Measurements from ENCODE around the gene ADAMTS14. TPM values are rescaled to one million over a fixed set of nuclear protein-coding genes. Genes with fewer than 3 reads are reported as not detected.

ADAMTS14 gene
- polyA plus RNA-seq, 3 donors from 2014 or later, result 0.36 to 0.56 (median 0.37) TPM

- Mint-ChIP-seq H3K27ac (no peak overlapping the region), H3K4me3 (no peak overlapping the region), H3K36me3 (no peaks in the 10 kb centered on the region), H3K9me3 (no peaks in the 10 kb centered on the region), H3K4me1 (no peaks in the 10 kb centered on the region), H3K27me3 (ENCODE audit: low read depth in 3 of 3) (peaks cover 2 to 4% (median 4%) of the 10 kb centered on the region in 3 donors)
- DNase-seq, result no peak
Measured at GRCh38 chr10:70807556-70807955, 135.2 kb downstream of the ADAMTS14 start.

GRCh38 chr10:70809011-70809611 is 136.8 kb downstream of the ADAMTS14 start:
- no peaks in the 10 kb centered on the region for H3K36me3 Mint-ChIP-seq
- H3K4me3 Mint-ChIP-seq, result no peak overlapping the region
- H3K4me1 Mint-ChIP-seq, result peaks cover under 1% of the 10 kb centered on the region in 2 donors
- peaks cover 2 to 5% (median 4%) of the 10 kb centered on the region in 3 donors for H3K27me3 Mint-ChIP-seq (ENCODE audit: low read depth in 3 of 3)
- DNase-seq, result no peak
- H3K9me3 Mint-ChIP-seq, result no peaks in the 10 kb centered on the region
- no peak overlapping the region for H3K27ac Mint-ChIP-seq

GRCh38 chr10:70809726-70810125 is 137.4 kb downstream of the ADAMTS14 start:
- H3K27ac Mint-ChIP-seq, result no peak overlapping the region
- DNase-seq, result no peak

DNA sequence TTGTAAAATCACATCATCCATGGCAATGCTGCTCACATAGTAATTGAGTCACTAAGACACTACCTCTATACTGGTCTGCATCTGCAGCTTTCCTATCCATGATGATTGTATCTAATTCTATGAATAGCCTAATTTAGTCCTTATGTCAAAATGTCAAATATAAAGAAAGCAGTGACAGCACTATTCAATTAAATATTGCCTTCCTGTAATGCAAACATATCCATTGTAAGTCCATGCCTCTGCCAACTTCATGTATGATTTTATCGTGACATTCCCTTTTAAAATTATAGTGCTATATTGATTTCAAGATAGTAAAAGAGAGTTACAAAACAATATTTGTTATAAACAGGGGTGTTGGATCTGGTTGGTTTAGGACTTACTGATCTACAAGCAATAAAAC is 138.7 kb downstream of the ADAMTS14 start:
- H3K4me1 Mint-ChIP-seq, result peaks cover 9 to 17% of the 10 kb centered on the region in 2 donors
- H3K36me3 Mint-ChIP-seq, result no peaks in the 10 kb centered on the region
- DNase-seq, result no peak
- H3K27me3 Mint-ChIP-seq (ENCODE audit: low read depth in 3 of 3), result peaks cover 2 to 5% (median 4%) of the 10 kb centered on the region in 3 donors
- H3K9me3 Mint-ChIP-seq, result no peaks in the 10 kb centered on the region
- H3K27ac Mint-ChIP-seq, result no peak overlapping the region
- H3K4me3 Mint-ChIP-seq, result no peak overlapping the region

More at GRCh38 chr10:70809726-70810125, 137.4 kb downstream of the ADAMTS14 start:
- H3K9me3 Mint-ChIP-seq, result no peaks in the 10 kb centered on the region
- peaks cover 4 to 7% of the 10 kb centered on the region in 2 donors for H3K4me1 Mint-ChIP-seq
- no peaks in the 10 kb centered on the region for H3K36me3 Mint-ChIP-seq
- peaks cover 2 to 5% (median 4%) of the 10 kb centered on the region in 3 donors for H3K27me3 Mint-ChIP-seq (ENCODE audit: low read depth in 3 of 3)
- H3K4me3 Mint-ChIP-seq, result no peak overlapping the region

GRCh38 chr10:70811881-70812280 is 139.6 kb downstream of the ADAMTS14 start:
- no peak for DNase-seq
- Mint-ChIP-seq H3K4me1 (peaks cover 14 to 24% of the 10 kb centered on the region in 2 donors), H3K27ac (no peak overlapping the region), H3K36me3 (no peaks in the 10 kb centered on the region), H3K9me3 (no peaks in the 10 kb centered on the region), H3K4me3 (no peak overlapping the region), H3K27me3 (ENCODE audit: low read depth in 3 of 3) (peaks cover 2 to 7% (median 4%) of the 10 kb centered on the region in 3 donors)

Other genes with a start within 250 kb of the ADAMTS14 start
- not detected for gene NODAL, start 230.8 kb upstream of the ADAMTS14 start, polyA plus RNA-seq
- 1 to 10 TPM in 1 of 3 donors, under 1 TPM in 2; 0.12 to 2.2 (median 0.14) TPM for gene PALD1, start 193.7 kb upstream of the ADAMTS14 start, polyA plus RNA-seq
- gene PRF1, start 69.8 kb upstream of the ADAMTS14 start, polyA plus RNA-seq, result 1,000 to 10,000 TPM; 4,156 to 6,150 (median 5,696) TPM
- gene TBATA, start 112.9 kb downstream of the ADAMTS14 start, polyA plus RNA-seq, result not detected
- 10 to 100 TPM; 19.8 to 25.9 (median 20.3) TPM for gene SGPL1, start 143.4 kb downstream of the ADAMTS14 start, polyA plus RNA-seq
- 10 to 100 TPM; 24.0 to 35.2 (median 25.4) TPM for gene PCBD1, start 216.1 kb downstream of the ADAMTS14 start, polyA plus RNA-seq